ENCODE data around the gene RIN1.
"Not testable (repeated sequence)": the region's sequence is repeated elsewhere in the genome, so short reads cannot be mapped to it uniquely, and the experiment has no call there.

The RIN1 gene, protein sequence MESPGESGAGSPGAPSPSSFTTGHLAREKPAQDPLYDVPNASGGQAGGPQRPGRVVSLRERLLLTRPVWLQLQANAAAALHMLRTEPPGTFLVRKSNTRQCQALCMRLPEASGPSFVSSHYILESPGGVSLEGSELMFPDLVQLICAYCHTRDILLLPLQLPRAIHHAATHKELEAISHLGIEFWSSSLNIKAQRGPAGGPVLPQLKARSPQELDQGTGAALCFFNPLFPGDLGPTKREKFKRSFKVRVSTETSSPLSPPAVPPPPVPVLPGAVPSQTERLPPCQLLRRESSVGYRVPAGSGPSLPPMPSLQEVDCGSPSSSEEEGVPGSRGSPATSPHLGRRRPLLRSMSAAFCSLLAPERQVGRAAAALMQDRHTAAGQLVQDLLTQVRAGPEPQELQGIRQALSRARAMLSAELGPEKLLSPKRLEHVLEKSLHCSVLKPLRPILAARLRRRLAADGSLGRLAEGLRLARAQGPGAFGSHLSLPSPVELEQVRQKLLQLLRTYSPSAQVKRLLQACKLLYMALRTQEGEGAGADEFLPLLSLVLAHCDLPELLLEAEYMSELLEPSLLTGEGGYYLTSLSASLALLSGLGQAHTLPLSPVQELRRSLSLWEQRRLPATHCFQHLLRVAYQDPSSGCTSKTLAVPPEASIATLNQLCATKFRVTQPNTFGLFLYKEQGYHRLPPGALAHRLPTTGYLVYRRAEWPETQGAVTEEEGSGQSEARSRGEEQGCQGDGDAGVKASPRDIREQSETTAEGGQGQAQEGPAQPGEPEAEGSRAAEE

GRCh38 chr11:66336234-66337102, at the start of gene RIN1:
Gene RIN1, minus strand, starts transcription at chr11:66336434. Its CDS starts 32 bp downstream, at chr11:66336402.
- DNase-seq = no peak

GRCh38 chr11:66384316-66384715, 48.1 kb upstream of the RIN1 start:
- not testable (repeated sequence) for DNase-seq

DNA sequence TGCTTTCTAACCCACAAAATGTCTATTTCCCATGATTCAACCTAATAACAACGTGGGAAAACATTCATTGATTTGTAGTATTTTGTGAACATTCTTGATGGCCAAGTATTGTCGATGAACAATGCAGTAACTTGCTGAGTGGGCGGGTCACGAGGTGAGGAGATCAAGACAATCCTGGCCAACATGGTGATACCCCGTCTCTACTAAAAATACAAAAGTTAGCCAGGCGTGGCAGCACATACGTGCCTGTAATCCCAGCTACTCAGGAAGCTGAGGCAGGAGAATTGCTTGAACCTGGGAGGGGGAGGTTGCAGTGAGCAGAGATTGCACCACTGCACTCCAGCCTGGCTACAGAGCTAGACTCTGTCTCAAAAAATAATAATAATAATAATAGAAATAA, 44.0 kb upstream of the RIN1 start:
- not testable (repeated sequence) for DNase-seq

- not testable (repeated sequence) for DNase-seq
Measured at GRCh38 chr11:66373690-66374287, 37.6 kb upstream of the RIN1 start.

DNA sequence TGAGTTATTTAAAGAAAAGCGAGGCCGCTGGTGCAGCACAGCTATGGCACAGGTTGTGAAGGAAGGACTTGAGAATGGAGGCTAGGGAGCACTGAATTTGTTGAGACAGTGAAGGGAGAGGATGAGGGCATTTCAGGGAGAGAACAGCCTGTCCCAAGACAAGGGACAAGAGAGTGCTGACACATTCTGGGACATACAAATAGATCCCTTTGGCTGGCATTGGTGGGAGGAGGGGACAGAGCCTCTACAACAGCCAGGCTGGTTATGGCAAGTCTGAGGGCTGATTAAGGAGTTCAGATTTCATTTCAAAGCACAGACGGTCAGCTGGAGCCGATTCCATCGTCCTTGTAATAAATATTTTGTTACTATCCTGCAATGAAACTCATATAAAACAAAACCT, 37.0 kb upstream of the RIN1 start:
- no peak for DNase-seq

DNA sequence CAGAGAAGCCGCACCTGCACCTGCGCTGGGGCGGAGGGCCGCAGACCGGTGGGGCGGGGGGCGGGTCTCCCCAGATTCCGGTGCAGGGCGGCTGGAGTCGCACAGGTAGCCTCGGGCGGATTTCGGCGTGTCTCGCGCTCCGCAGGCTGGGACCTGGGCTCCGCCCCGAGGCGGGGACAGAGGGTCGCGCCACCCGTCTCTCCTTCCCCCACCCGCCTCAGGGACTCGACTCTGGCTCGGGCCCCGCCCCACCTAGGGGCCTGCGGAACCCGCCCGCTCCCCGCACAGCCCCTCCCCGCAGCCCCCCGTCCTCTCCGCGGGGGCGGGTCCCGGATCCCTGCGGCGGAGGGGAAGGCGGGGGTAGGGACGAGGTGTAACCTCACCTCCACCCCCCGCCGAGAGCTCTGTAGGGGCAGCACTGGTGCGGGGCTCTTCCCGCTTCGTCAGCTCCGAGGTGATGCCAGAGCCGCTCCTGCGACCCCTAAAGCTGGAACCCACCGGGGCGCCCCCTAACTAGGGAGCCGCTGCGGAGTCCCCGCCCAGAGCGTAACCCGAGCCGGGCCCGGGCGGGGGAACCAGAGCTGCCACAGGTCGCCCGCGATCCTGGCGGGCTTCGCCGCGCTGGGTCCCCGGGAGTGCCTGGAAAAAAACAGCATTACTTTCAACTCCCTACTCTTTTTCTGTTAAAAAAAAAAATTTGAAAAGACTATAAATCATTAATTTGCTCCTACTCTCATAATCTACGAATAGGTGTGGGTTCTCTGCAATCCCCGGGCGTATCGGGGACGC, 35.6 kb upstream of the RIN1 start, which contains the start of gene SLC29A2:
Gene SLC29A2, minus strand, starts transcription at position 134 of the 789 bp plus-strand sequence. CDS start 169 bp downstream, outside the sequence.
- DNase-seq = no peak

DNA sequence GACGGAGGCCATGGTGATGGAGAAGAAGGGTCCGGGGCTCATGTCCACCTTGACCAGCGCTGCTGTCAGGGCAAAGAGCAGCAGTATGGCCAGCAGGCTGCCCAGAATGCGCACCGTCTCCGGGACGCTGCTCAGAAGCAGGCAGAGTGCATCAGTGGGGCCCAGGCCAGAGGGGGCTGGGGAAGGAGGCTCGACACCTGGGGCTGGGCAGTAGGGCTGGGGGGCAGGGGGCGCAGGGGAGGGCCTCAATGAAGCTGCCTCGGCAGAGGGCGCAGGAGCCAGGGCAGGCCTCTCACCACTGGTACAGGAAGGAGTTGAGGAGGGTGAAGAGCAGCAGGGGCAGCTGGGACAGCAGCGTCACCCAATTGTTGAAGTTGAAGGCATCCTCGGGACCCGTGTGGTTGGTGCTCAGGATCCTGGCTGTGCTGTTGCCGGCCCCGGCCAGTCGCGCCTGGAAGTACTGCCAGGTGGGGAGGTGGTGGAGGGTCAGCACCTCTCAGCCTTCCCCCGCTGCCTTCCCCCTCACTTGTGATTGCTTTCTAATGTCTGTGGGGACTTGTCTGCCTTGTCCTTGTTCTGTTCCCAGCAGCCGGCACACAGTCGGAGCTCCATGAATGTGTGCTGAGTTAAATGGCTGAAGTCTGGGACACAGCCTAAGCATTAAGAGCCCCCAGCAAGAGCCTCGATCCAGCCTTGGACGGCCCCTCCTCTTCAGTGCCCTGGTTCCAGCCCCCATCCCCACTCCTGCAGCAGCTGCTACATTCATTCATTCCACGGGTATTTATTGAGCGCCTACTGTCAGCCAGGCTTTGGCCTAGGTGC, 33.0 kb upstream of the RIN1 start:
- DNase-seq = no peak

DNA sequence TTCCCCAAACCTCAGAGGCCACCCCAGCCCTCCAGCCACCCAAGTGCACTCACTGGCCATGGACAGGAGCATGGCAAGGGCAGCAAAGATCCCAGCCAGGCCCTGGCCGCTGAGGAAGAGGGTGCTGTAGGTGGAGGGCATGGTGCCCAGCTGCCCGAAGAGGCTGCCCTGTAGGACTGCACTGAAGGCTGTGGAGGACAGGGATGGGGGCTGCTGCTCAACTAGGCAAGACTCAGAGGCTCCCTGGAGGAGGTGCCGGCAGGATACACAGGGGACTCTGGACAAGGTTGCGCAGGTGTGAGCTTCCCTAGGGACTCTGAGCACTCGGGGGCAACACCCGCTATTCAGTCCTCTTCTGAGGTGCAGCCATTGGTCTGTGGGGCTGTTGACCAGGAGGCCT, 32.2 kb upstream of the RIN1 start:
- DNase-seq = no peak

DNA sequence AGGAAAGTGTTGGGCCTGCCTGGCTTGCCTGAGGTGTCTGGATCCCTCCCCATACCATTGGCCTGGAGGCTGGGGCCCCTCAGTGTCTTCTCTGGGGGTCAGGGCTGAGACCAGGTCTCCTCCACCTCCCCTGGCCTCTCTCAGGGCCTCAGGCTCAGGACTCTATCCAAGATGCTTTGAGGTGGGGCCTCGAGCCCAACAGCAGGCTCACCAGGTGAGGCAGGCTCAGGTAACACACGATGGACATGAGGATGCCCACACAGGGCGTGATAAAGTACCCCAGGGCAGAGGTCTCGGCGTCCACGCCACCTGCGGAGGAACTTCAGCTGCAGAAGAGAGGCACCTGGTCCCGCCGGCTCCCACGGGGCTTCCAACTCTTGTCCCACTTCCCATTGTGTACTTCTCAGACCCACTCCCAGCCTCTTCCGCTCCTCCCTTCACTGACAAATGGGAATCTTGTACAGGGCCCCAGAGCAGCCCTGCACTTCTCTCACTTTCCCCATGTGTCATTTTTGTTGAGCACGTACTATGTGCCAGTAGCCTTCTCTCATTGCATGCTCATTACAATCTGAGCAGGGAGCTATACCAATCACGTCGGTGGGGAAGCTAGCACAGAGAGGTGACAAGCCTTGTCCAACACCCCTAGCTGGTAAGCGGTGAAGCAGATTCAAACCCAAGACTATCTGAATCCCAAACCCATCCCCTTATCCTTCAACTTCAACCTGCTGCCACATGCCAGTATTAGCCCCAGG, 31.5 kb upstream of the RIN1 start:
- DNase-seq = no peak

DNA sequence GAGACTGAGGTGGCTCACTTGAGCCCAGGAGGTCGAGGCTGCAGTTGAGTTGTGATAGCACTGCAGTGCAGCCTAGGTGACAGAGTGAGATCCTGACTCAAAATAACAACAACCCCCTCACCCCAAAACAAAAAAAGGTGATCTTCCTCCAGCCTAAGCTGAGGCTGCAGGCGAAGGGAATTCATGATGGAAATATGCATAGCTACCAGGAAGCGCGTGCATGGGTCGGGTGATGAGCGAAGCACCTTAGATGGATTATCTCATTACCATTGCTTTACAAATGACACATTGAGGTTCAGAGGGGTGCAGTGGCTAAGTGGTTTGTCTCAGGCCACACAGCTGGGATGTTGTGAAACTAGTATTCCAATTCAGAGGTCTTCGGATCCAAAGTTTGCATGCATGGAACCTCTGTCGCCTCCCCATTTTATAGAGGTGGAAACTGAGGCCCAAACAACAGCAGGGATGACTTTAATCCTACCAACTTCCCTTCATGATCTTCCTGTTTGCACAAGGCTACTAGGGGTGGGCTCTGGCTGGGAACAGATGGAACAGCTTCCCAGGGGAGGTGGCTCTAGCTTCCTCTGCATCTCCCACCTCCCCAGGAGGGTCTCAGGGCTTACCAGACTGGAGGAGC, 30.7 kb upstream of the RIN1 start:
- DNase-seq = no peak

DNA sequence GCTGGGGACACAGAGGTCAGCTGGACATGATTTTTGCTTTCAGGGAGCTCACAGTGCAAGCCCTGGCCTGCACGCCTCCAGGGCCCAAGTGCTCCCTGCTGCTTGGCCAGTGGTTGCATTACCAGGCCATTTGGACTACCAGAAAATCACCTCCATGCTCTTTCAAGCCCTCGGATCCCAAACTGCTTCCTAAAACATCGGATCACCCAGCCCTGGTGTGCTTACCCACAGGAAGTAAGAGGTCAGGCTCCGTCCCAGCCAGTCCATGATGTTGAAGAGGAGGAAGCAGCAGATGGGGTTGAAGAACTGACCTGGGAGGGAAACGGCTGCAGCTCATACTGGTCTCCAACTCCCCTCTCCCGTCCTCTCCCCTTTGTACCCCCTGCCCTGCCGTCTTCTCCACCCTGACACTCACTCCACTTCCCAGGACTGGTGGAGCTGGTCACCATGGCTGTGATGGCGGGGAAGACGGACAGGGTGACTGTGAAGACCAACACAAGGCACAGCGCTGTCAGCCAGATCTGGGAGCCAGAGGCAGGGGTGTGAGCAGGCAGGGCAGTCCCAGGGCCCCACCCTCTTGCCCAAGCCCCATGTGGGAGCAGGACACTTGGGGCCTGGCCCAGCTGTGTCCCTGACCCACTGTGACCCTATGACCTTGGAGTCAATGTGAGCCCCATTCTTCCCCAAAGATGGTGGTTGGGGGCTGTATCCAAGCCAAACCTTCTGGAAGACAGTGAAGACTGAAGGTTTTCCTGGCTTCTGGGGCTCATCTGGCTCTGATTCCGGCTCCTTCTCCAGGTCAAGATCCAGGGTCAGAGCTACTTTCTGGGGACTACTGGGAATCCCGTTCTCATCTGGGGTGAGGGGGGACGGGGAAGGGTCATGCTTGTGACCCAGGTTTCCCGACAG, 29.7 kb upstream of the RIN1 start:
- no peak for DNase-seq

- no peak for DNase-seq
Measured at GRCh38 chr11:66365166-66365565, 28.9 kb upstream of the RIN1 start.

GRCh38 chr11:66363805-66364535, 27.7 kb upstream of the RIN1 start:
- DNase-seq = no peak

DNA sequence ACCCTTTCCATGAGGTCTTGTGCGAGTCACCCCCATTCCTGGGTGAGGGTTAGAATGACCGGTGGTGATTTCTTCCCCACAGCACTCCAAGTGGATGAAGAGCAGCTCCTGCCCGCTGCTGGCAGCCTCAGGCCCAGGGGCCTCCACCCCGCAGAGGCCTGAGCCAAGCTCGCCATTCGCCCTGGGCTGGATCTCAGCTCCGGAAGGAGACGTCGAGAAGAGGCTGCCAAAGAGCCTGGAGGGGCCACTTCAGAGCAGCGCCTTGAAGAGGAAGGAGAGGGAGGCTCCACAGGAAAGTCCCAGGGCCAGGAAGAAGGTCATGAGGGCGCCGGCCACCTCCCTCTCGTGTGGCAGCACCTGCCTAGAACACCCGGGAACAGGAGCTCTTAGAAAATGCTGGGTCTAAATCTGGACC, 27.0 kb upstream of the RIN1 start:
- DNase-seq = no peak

DNA sequence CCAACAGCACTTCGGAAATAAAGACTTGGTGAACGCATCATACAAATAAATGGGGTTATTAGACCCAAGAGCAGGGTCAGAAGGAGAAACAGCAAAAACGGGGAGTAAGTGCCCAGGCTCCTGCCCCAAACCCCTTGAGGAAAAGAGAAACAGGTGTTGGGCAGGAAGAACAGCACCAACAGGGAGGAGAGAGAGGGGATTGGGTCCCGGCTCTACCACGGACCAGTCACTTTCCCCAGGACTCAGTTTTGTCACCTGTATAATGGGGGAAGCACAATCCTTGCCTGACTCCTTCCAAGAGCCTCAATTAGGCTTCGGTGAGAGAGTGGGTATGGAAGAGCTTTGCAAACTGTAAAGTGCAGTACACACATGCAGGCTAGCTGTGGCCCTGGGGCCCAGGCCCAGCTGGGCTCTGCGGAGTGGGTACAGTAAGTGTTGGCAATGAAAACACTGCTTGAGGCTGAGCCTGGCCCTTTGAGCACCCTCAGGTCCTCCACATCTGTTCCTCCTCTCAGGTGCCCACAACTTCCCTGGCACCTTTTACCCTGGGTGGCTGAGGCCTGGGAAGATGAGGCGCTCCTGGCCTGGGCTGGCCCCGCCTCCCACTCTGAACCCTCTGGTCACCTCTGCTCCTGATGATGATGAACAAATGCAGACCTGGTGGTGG, 26.4 kb upstream of the RIN1 start:
- no peak for DNase-seq

DNA sequence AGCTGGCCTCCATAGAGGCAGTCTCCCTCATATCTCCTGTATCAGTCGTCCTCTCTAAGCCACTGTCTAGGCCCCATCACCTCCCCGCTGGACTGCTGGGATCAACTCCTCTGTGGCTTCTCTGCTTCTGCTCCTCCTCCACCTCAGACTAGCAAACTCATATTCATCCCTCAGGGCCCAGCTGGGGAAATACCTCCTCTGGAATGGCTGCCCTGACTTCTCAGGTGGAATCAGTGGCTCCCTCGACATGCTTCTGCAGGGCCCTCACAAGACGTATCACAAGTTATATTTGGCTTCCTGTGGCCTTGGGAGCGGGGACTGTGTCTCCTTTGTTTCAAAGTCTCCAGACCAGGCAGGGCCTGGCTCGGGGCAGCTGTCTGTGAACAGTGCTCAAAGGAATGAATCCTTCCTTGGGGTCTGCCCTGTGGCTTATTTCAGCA, 25.3 kb upstream of the RIN1 start:
- DNase-seq = no peak

Data from GDM1 (cell line).